GM12892 (cell line): ENCODE measurements around the gene TBC1D12.

ENCODE experiments used
- DNase-seq: peaks from one replicate; pipeline ENCODE4 v3.0.0; 2011; ENCODE audit not compliant: insufficient read length
- FAIRE-seq: peaks from 2 replicates; lab custom pipeline; 2011; peaks lifted over from hg19 to GRCh38; lab: Jason Lieb, UNC
- POLR2A ChIP-seq: IDR thresholded peaks from 2 replicates; pipeline ENCODE4 v1.6.1; 2011; ENCODE audit warnings: low read depth, low read length, control low read depth
- POLR2AphosphoS5 ChIP-seq: IDR thresholded peaks from 2 replicates; pipeline ENCODE4 v1.6.1; 2011; ENCODE audit warnings: low read depth, low read length, control low read depth
- TAF1 ChIP-seq: IDR thresholded peaks from 2 replicates; pipeline ENCODE4 v1.6.1; 2011; ENCODE audit warnings: low read depth, mild to moderate bottlenecking, control low read depth, low read length, borderline replicate concordance

Gene TBC1D12

DNA sequence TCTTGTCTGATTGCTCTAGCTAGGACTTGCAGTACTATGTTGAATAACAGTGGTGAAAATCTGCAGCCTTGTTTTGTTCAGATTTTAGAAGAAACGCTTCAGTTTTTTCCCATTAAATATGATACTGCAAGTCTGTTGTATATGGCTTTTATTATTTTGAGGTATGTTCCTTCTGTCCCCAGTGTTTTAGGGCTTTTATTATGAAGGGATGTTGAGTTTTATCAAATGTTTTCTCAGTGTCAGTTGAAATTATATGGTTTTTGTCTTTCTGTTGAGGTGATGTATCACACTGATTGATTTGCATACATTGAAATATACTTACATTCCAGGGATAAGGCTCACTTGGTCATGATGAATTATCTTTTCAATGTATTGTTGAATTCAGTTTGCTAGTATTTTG, 82.8 kb downstream of the TBC1D12 start:
- TF ChIP-seq POLR2A (no peak), POLR2AphosphoS5 (no peak), TAF1 (no peak)
- FAIRE-seq (no peak), DNase-seq (no peak)

DNA sequence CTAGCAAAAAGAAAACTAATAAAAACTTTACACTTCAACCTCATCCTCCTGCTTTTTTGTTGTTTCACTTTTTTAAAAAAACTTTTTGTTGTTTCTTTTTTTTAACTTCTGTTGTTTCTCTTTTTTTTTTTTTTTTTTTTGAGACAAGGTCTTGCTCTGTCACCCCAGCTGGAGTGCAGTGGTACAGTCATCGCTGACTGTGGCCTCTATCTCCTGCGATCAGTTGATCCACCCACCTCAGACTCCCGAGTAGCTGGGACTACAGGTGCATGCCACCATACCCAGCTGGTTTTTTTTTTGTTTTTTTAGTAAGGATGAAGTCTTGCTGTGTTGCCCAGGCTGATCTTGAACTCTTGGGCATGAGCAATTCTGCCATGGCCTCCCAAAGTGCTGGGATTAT, 85.2 kb downstream of the TBC1D12 start:
- no peak for FAIRE-seq
- TF ChIP-seq POLR2AphosphoS5 = no peak
- TF ChIP-seq POLR2A = no peak
- no peak for TF ChIP-seq TAF1
- no peak for DNase-seq

DNA sequence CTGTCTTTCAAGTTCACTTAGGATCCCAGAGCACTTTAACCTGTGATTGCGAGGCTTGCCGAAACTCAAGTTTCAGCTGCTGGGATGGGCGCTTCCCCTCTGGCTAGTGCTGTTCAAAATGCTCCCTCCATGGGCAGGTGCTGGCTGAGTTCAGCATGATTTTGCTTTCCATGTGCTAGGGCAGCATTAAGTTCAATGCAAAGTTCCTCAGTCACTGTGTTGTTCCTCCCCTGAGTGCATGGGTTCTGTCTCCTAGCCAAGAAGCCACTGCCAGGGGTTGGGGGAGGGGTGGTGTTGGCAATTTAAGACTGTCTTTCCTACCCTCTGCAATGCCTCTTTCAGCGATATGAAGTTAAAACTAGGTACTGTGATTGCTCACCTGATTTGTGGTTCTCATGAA, 86.8 kb downstream of the TBC1D12 start:
- DNase-seq = no peak
- FAIRE-seq = no peak
- TF ChIP-seq TAF1 (no peak), POLR2AphosphoS5 (no peak), POLR2A (no peak)

DNA sequence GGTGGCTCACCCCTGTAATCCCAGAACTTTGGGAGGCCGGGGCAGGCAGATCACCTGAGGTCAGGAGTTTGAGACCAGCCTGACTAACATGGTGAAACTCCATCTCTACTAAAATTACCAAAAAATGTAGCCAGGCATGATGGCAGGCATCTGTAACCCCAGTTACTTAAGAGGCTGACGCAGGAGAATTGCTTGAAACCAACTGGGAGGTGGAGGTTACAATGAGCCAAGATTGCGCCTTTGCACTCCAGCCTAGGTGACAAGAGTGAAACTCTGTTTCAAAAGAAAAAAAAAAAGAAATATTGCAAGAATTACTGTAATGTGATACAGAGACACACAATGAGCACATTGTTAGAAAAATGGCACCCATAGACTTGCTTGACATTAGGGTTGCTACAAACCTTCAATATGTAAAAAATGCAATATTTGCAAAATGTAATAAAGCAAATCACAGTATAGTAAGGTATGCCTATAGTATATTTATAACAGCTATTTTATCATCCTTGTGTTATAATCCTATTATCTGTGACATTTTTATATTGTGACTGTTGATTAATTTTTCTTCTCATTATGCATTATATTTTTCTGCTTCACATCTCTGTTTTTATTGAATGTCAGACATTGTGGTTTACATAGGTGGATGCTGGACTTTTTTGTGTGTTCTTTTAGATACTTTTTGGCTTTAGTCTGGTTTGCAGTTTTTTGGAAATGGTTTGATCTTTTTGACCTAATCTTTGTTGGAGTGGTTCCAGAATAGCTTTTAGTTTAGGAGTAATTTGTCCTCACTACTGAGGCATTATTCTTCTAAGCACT, 87.8 kb downstream of the TBC1D12 start:
- TF ChIP-seq POLR2A = no peak
- TF ChIP-seq POLR2AphosphoS5 = no peak
- no peak for TF ChIP-seq TAF1
- no peak for DNase-seq
- FAIRE-seq = no peak

DNA sequence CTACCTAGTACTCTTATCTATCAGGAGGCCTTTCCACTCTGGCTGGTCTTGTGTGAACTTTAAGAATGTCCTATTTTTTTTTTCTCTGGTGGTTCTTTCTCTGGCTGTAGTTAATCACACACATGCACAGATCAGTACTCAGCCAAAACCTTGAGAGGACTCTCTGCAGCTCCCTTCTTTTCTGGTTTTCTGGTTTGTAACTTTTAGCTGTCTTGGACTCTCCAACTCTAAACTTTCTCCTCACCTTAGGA, 88.4 kb downstream of the TBC1D12 start:
- DNase-seq (no peak), FAIRE-seq (no peak)
- TF ChIP-seq POLR2A (no peak), POLR2AphosphoS5 (no peak), TAF1 (no peak)

DNA sequence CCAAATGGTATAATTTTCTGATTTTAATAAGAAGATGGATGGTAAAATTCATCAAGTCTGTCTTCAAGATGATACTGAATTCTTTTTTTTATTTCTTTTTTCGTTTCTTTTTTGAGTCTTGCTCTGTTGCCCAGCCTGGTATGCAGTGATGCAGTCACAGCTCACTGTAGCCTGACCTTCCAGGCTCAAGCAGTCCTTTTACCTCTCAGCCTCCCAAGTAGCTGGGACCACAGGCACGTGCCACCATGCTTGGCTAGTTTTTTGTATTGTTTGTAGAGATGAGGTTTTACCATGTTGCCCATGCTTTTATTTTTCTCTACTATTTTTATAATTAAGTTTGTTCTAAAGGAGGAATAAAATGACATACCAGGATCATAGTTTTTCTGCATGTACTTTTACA, 91.1 kb downstream of the TBC1D12 start:
- no peak for FAIRE-seq
- DNase-seq = no peak
- TF ChIP-seq POLR2AphosphoS5 (no peak), TAF1 (no peak), POLR2A (no peak)

DNA sequence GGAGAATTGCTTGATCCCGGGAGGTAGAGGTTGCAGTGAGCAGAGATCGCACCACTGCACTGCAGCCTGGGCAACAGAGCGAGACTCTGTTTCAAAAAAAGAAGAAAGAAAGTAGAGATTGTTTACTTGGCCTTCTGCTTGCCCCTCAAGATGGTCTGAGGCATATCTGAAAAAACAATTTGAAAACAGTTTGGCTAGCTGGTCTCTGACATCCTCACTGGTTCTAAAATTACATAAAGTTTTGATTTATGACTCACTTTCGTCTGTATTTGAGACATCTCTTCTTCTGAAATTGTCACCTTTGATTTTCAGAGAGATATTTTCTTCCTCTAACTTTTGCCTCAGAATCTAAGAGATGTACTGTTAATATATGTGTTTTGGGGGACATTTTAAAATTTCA, 93.7 kb downstream of the TBC1D12 start:
- FAIRE-seq (no peak), DNase-seq (no peak)
- TF ChIP-seq TAF1 = no peak
- TF ChIP-seq POLR2A = no peak
- TF ChIP-seq POLR2AphosphoS5 = no peak

DNA sequence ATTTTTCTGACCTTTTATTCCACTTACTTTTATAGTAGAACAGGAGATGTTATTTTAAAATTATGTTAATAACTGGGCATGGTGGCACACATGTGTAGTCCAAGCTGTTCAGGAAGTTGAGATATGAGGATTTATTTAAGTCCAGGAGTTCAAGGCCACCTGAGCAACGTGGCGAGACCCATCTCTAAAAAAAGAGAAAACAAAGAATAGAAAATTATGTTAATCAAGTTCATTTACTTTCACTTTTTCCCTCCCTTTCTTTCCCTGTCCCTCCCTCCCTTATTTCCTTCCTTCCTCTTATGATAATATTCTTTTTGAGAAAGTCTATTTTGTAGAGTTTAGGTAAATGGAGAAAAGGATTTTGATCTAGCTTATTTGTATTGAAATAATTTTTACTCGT, 94.3 kb downstream of the TBC1D12 start:
- FAIRE-seq (no peak), DNase-seq (no peak)
- TF ChIP-seq POLR2AphosphoS5 (no peak), POLR2A (no peak), TAF1 (no peak)

DNA sequence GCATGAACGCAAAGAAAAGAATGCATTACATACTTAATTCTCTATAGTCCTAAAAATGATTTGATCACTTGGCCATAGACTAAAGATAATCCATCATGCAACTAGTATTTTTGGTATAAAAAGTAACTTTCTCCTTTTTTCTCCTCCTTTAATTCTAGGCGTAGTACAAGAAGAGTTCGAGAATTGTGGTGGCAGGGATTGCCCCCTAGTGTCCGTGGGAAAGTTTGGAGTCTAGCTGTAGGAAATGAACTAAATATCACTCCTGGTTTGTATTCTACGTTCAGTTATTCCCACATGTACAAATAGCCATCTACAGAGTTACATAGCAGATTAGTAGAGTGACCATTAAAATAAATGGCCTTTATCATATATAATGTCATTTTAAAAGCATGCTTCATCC, 97.7 kb downstream of the TBC1D12 start:
- FAIRE-seq (no peak), DNase-seq (no peak)

DNA sequence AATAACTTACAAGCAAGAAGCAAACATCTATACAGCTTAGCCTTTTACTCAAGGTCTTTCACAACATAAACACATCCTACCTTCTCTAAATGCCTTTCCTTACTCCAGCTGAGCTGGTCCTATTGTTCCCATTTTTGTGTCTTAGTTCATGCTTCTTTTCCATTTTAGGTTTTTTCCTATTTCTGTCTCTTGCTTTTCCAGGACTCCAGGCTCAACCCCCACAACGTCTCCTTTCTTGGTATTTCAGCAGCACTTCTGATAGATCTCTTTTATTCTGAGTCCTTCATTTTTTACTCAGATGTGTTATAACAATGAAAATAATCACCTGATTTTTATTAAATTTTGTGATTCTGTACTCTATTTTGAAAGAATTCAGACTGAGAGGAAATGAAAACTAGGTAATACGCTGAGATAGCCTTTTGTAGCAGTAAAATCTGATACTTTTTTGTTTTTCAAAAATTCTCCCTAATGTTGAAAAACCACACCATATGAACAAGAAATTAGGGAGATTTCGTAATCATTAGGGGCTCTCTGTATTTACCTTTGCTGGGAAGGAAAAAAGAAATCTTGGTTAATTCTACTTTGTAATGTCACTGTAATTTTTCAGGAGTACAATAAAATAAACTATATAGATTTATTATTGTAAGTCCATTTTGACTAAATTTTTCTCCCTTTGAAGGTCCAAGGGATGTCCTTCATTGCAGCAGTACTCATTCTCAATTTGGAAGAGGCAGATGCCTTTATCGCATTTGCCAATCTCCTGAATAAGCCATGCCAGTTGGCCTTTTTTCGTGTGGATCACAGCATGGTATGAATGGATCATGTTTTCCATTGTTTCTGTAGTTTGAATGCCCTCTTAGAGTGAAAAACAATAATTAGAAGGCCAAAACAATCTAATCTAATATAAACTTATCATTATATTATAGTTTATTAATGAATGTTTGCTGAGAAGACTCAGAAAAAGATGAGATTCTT, 119.2 kb downstream of the TBC1D12 start:
- DNase-seq (no peak), FAIRE-seq (no peak)
- no peak for TF ChIP-seq TAF1
- TF ChIP-seq POLR2A = no peak
- TF ChIP-seq POLR2AphosphoS5 = no peak

More for the DNA sequence above, 97.7 kb downstream of the TBC1D12 start:
- TF ChIP-seq TAF1 (no peak), POLR2A (no peak), POLR2AphosphoS5 (no peak)

DNA sequence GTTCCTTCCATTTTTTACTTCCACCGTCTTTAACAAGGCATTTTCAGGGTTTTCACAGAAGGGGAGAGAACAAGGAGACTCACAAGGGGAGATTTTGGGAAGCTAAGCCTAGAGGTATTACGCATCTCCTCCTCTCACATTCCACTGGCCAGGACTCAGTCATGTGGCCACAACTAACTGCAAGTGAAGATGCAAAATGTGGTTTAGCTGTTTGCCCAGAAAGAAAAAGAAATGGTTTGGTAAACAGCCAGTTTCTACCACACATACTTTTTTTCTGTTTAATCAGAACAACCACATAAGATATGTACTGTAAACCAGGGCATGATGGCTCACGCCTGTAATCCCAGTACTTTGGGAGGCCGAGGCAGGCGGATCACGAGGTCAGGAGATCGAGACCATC, 121.8 kb downstream of the TBC1D12 start:
- FAIRE-seq (no peak), DNase-seq (no peak)
- TF ChIP-seq TAF1 (no peak), POLR2A (no peak), POLR2AphosphoS5 (no peak)
